ENCODE results near the gene INHBB. TPM values are rescaled to one million over a fixed set of nuclear protein-coding genes. Genes with fewer than 3 reads are reported as not detected.

The INHBB gene
- total and polyA plus RNA-seq, 5 experiments from 2014 or later: not detected

- ATAC-seq (no peak), DNase-seq (no peak)
- Mint-ChIP-seq H3K27me3 (peaks cover 20 to 72% (median 28%) of the 10 kb centered on the region in 5 donors), H3K4me1 (peaks cover 0 to 1% (median 0%) of the 10 kb centered on the region in 4 donors), H3K36me3 (peaks cover 0 to 5% (median 0%) of the 10 kb centered on the region in 3 donors), H3K4me3 (no peak overlapping the region), H3K27ac (peak overlapping the region in 1 of 10 donors; percentile 60), H3K9me3 (peaks cover 0 to 6% (median 0%) of the 10 kb centered on the region in 9 donors)
- POLR2A ChIA-PET: no interaction called here
Observed at GRCh38 chr2:120331903-120332302, 14.0 kb upstream of the INHBB start.

- H3K4me3 Mint-ChIP-seq: no peak overlapping the region
- peaks cover 0 to 5% (median 0%) of the 10 kb centered on the region in 3 donors for H3K36me3 Mint-ChIP-seq
- peaks cover 21 to 77% (median 33%) of the 10 kb centered on the region in 5 donors for H3K27me3 Mint-ChIP-seq
- POLR2A ChIA-PET: interaction anchor here (0.7 kb wide), 1 partner anchor 154 kb away, joined by 3 read pairs; no protein-coding TSS in a partner anchor
- peak overlapping the region in 1 of 10 donors; percentile 60 for H3K27ac Mint-ChIP-seq
- H3K9me3 Mint-ChIP-seq: peaks cover 0 to 6% (median 0%) of the 10 kb centered on the region in 9 donors
- DNase-seq (no peak), ATAC-seq (no peak)
- peaks cover 0 to 1% (median 0%) of the 10 kb centered on the region in 4 donors for H3K4me1 Mint-ChIP-seq
Observed at GRCh38 chr2:120332384-120332783, 13.6 kb upstream of the INHBB start.

- no peak for ATAC-seq
- Mint-ChIP-seq H3K9me3 (peaks cover 0 to 6% (median 0%) of the 10 kb centered on the region in 9 donors), H3K36me3 (peaks cover 0 to 5% (median 0%) of the 10 kb centered on the region in 3 donors), H3K27ac (no peak overlapping the region), H3K4me1 (peaks cover 0 to 1% (median 0%) of the 10 kb centered on the region in 4 donors), H3K4me3 (no peak overlapping the region), H3K27me3 (peaks cover 27 to 92% (median 47%) of the 10 kb centered on the region in 5 donors)
- DNase-seq: no peak
- POLR2A ChIA-PET: no interaction called here
Observed at GRCh38 chr2:120334068-120334467, 11.9 kb upstream of the INHBB start.

- POLR2A ChIA-PET: no interaction called here
- H3K27me3 Mint-ChIP-seq: peaks cover 30 to 87% (median 55%) of the 10 kb centered on the region in 5 donors
- H3K9me3 Mint-ChIP-seq: peaks cover 0 to 6% (median 0%) of the 10 kb centered on the region in 9 donors
- peaks cover 0 to 5% (median 0%) of the 10 kb centered on the region in 3 donors for H3K36me3 Mint-ChIP-seq
- no peak for ATAC-seq
- peak overlapping the region in 1 of 10 donors; percentile 65 for H3K27ac Mint-ChIP-seq
- no peak for DNase-seq
- H3K4me1 Mint-ChIP-seq: peaks cover 0 to 1% (median 0%) of the 10 kb centered on the region in 4 donors
- no peak overlapping the region for H3K4me3 Mint-ChIP-seq
Observed at GRCh38 chr2:120336749-120337148, 9.2 kb upstream of the INHBB start.

- H3K4me3 Mint-ChIP-seq: no peak overlapping the region
- DNase-seq: no peak
- POLR2A ChIA-PET: no interaction called here
- peaks cover 0 to 5% (median 0%) of the 10 kb centered on the region in 3 donors for H3K36me3 Mint-ChIP-seq
- peaks cover 4 to 10% (median 7%) of the 10 kb centered on the region in 4 donors for H3K4me1 Mint-ChIP-seq
- H3K27me3 Mint-ChIP-seq: peaks cover 38 to 89% (median 61%) of the 10 kb centered on the region in 5 donors
- H3K27ac Mint-ChIP-seq: no peak overlapping the region
- no peak for ATAC-seq
- peaks cover 0 to 6% (median 0%) of the 10 kb centered on the region in 9 donors for H3K9me3 Mint-ChIP-seq
Observed at GRCh38 chr2:120338015-120338414, 7.9 kb upstream of the INHBB start.

- peaks cover 0 to 2% (median 0%) of the 10 kb centered on the region in 3 donors for H3K36me3 Mint-ChIP-seq
- H3K9me3 Mint-ChIP-seq: peaks cover 0 to 2% (median 0%) of the 10 kb centered on the region in 9 donors
- POLR2A ChIA-PET: no interaction called here
- ATAC-seq: no peak
- H3K4me1 Mint-ChIP-seq: peaks cover 6 to 21% (median 19%) of the 10 kb centered on the region in 4 donors
- DNase-seq: no peak
- peak overlapping the region in 1 of 10 donors; percentile 27 for H3K27ac Mint-ChIP-seq
- peak overlapping the region in 4 of 10 donors; percentile 50 to 80 (median 59) for H3K4me3 Mint-ChIP-seq
- peaks cover 26 to 68% (median 45%) of the 10 kb centered on the region in 5 donors for H3K27me3 Mint-ChIP-seq
Observed at GRCh38 chr2:120341977-120342376, 4.0 kb upstream of the INHBB start.

GRCh38 chr2:120342446-120342845 is 3.5 kb upstream of the INHBB start:
- ATAC-seq: no peak
- H3K27ac Mint-ChIP-seq: peak overlapping the region in 1 of 10 donors; percentile 75
- POLR2A ChIA-PET: no interaction called here
- peaks cover 0 to 2% (median 0%) of the 10 kb centered on the region in 3 donors for H3K36me3 Mint-ChIP-seq
- H3K4me1 Mint-ChIP-seq: peaks cover 7 to 26% (median 24%) of the 10 kb centered on the region in 4 donors
- H3K9me3 Mint-ChIP-seq: peaks cover 0 to 2% (median 0%) of the 10 kb centered on the region in 9 donors
- peak overlapping the region in 7 of 10 donors; percentile 57 to 82 (median 64) for H3K4me3 Mint-ChIP-seq
- DNase-seq: no peak
- peaks cover 28 to 68% (median 45%) of the 10 kb centered on the region in 5 donors for H3K27me3 Mint-ChIP-seq

- H3K9me3 Mint-ChIP-seq: peaks cover 0 to 2% (median 0%) of the 10 kb centered on the region in 9 donors
- peaks cover 7 to 31% (median 26%) of the 10 kb centered on the region in 4 donors for H3K4me1 Mint-ChIP-seq
- H3K27ac Mint-ChIP-seq: peak overlapping the region in 1 of 10 donors; percentile 75
- DNase-seq (no peak), ATAC-seq (no peak)
- POLR2A ChIA-PET: no interaction called here
- peaks cover 26 to 68% (median 49%) of the 10 kb centered on the region in 5 donors for H3K27me3 Mint-ChIP-seq
- peaks cover 0 to 2% (median 0%) of the 10 kb centered on the region in 3 donors for H3K36me3 Mint-ChIP-seq
- peak overlapping the region; percentile 59 to 82 (median 68) for H3K4me3 Mint-ChIP-seq
Observed at GRCh38 chr2:120343100-120343432, 2.9 kb upstream of the INHBB start.

- DNase-seq (peak in 9 of 10 donors; percentile 19 to 73 (median 45)), ATAC-seq (peak; percentile 33 to 65)
- H3K9me3 Mint-ChIP-seq: peaks cover 0 to 2% (median 0%) of the 10 kb centered on the region in 9 donors
- peaks cover 25 to 68% (median 52%) of the 10 kb centered on the region in 5 donors for H3K27me3 Mint-ChIP-seq
- H3K4me1 Mint-ChIP-seq: peaks cover 7 to 31% (median 26%) of the 10 kb centered on the region in 4 donors
- H3K4me3 Mint-ChIP-seq: peak overlapping the region; percentile 56 to 82 (median 71)
- H3K36me3 Mint-ChIP-seq: peaks cover 0 to 2% (median 0%) of the 10 kb centered on the region in 3 donors
- POLR2A ChIA-PET: no interaction called here
- H3K27ac Mint-ChIP-seq: peak overlapping the region in 1 of 10 donors; percentile 75
Observed at GRCh38 chr2:120343433-120344105, 2.4 kb upstream of the INHBB start.

GRCh38 chr2:120344214-120344975 is 1.5 kb upstream of the INHBB start:
- Mint-ChIP-seq H3K4me3 (peak overlapping the region in 4 of 10 donors; percentile 26 to 61 (median 44)), H3K27me3 (peaks cover 27 to 68% (median 53%) of the 10 kb centered on the region in 5 donors), H3K27ac (no peak overlapping the region), H3K4me1 (peaks cover 7 to 31% (median 28%) of the 10 kb centered on the region in 4 donors), H3K9me3 (peaks cover 0 to 2% (median 0%) of the 10 kb centered on the region in 9 donors), H3K36me3 (peaks cover 0 to 2% (median 0%) of the 10 kb centered on the region in 3 donors)
- POLR2A ChIA-PET: no interaction called here
- DNase-seq (no peak), ATAC-seq (peak in 1 of 2 donors; percentile 12)

GRCh38 chr2:120344976-120345581 is 857 bp upstream of the INHBB start:
- POLR2A ChIA-PET: no interaction called here
- peaks cover 27 to 71% (median 52%) of the 10 kb centered on the region in 5 donors for H3K27me3 Mint-ChIP-seq
- peak overlapping the region in 4 of 10 donors; percentile 26 to 53 (median 39) for H3K4me3 Mint-ChIP-seq
- H3K4me1 Mint-ChIP-seq: peaks cover 7 to 31% (median 28%) of the 10 kb centered on the region in 4 donors
- peaks cover 0 to 2% (median 0%) of the 10 kb centered on the region in 9 donors for H3K9me3 Mint-ChIP-seq
- peaks cover 0 to 2% (median 0%) of the 10 kb centered on the region in 3 donors for H3K36me3 Mint-ChIP-seq
- no peak overlapping the region for H3K27ac Mint-ChIP-seq
- DNase-seq (peak in 4 of 10 donors; percentile 15 to 32 (median 27)), ATAC-seq (peak; percentile 34 to 35)

- H3K27ac Mint-ChIP-seq: no peak overlapping the region
- peak; percentile 10 to 28 for ATAC-seq
- DNase-seq: no peak
- H3K4me1 Mint-ChIP-seq: peaks cover 7 to 31% (median 28%) of the 10 kb centered on the region in 4 donors
- H3K36me3 Mint-ChIP-seq: peaks cover 0 to 2% (median 0%) of the 10 kb centered on the region in 3 donors
- H3K27me3 Mint-ChIP-seq: peaks cover 27 to 68% (median 50%) of the 10 kb centered on the region in 5 donors
- peak overlapping the region in 5 of 10 donors; percentile 39 to 67 (median 60) for H3K4me3 Mint-ChIP-seq
- peaks cover 0 to 2% (median 0%) of the 10 kb centered on the region in 9 donors for H3K9me3 Mint-ChIP-seq
- POLR2A ChIA-PET: no interaction called here
Observed at GRCh38 chr2:120345608-120346007, 328 bp upstream of the INHBB start.

Data from naive thymus-derived CD8-positive, alpha-beta T cell (primary cell).